NCI-H446 treated with DMSO at 0.1 percent for 48 hours (cell line): Measurements from ENCODE around the gene LSM14B.
A peak's percentile ranks its signal among the peaks of the same experiment; 100 is the strongest.

Experiments used
- DNase-seq: peaks from one replicate; lab custom pipeline; 2025; lab: John Stamatoyannopoulos, UW

Gene LSM14B

DNA sequence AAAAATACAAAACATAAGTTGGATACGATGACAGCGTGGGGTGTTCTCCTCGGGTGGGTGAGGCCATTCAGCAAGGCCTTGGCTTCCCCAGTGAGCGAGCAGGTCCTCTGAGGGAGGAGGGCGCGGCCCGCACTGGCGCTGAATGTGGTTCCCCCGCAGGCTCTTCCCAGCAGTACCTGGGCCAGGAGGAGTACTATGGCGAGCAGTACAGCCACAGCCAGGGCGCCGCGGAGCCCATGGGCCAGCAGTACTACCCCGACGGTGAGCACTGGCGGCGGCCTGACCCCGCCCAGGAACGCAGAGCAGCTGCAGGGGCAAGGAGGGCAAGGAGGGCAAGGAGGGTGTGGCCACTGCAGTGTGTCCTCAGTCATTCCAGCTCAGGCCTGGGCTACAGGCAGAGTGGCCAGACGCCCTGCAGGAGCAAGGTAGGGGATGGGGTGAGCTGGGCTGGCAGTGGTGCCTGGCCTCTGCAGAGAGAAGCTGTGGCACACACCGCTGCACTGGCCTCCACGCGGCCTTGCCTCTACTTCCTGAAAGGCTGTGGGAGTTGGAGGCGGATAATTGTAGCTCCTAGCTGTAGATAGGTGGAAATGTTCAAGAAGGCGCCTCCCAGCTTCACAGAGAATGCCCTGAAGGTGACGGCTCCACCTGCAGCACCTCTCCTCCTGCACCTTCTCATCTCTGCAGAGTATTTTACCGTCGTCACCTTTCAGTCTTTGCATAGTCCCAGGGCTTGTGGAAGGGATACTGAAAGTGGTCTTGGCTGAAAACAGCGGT is 41.9 kb downstream of the LSM14B start:
- no peak for DNase-seq

DNA sequence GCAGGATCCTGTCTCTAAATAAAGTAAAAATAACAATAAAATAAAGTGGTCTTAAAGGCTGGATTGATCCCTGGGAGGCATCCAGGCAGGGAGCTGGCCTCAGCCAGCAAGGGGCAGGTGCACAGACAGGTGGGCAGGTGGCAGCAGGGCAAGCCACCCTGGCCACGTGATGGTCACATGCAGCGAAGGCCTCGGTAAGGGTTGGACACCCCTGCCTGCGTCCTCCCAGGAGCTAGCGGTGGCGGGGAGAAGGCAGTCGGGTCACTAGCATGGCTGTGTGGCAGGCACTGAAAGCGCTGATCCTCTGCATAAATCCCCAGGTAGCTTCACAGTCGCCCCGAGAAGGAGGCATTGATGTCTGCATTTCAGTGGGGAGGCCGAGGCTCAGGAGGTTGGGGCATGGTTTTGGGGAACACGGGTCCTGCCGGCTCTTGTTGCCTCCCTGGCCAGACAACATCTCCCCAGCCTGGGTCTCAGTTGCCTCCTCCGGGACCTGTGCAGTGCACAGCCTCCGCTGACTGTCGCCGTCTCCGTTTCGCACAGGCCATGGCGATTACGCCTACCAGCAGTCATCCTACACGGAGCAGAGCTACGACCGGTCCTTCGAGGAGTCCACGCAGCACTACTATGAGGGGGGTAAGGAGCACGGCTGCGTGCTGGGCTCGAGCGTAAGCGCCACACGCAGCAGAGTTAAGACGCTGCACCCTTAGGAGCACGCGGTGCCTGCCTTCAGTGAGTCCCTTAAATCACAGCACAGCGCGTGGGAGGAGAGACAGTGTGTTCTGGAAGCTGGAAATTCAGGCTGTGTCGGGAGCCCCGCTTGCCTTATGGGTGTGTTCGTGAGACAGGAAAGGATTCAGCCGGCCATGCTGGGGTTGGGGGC is 42.8 kb downstream of the LSM14B start:
- no peak for DNase-seq

- no peak for DNase-seq
Measured at GRCh38 chr20:62165762-62166399, 43.6 kb downstream of the LSM14B start.

DNA sequence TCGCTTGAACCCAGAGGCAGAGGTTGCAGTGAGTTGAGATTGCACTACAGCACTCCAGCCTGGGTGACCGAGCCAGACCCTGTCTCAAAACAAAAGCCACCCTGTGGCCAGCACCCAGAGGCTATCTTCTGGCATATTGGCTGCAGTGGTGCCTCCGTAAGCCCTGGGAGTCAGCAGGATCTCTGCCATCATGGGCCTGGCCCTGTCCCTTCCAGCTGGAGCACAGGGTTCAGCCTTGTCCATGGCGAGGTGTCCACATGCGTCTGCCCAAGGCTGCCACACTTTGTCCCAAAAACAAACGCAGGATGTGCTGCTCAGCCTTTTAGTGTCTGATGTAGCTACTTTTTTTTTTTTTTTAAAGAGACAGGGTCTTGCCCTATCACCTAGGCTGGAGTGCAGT is 45.2 kb downstream of the LSM14B start:
- DNase-seq, result no peak

DNA sequence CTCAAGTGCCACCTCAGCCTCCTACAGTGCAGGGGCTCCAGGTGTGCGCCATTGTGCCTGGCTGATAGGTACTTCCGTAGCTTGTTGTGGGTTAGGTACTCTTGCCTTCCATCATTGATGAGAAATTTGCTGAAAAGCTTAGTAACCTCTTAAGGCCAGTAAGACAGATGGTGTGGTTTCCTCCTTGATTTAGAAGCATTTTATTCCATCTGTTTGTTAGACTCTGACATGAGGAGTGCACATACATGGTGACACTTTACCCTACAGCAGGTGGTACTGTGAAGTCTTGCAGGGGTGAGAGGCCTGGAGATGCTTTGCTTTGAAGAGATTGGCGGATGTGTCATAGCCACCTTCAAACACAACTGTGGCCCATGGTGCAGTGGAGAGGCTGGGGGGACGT is 45.8 kb downstream of the LSM14B start:
- no peak for DNase-seq

GRCh38 chr20:62168890-62169435 is 46.7 kb downstream of the LSM14B start:
- no peak for DNase-seq

DNA sequence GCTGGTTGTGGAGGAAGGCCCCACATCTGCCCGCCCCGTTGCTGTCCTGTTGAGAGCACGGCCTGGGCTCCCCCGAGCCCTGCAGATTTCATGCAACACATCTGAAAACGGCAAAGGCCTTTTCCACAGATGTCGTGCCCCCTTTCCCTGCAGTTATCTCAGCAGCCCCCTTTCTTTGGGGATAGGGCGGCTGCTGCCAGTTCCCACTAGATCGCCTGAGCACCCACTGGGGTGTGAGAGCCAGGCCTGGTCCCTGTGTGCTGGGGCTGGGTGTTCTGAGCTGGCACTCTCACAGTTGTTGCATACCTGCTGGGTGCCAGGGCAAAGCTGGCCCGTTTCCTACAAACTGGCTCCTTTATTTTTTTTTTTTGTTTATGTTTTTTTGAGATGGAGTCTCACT is 48.3 kb downstream of the LSM14B start:
- no peak for DNase-seq

DNA sequence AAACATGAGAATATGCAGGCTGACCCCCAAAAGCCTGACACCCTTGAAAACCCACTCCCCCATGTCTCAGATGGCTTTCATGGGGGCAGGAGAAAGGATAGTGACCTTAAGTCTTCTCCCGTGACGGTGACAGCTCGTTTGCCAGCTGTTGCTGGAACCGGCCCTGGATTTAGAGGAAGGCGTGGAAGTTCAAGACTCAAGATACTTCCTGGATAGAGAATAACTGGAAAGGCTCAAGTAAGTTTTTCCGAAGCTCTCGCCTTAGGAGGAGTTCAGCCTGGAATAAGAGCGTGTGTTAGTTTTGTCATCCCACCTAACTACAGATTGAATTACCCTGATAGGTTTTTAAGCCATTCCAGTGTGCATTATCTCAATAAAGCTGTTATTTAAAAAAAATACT is 49.0 kb downstream of the LSM14B start:
- no peak for DNase-seq

- no peak for DNase-seq
Measured at GRCh38 chr20:62172666-62173065, 50.4 kb downstream of the LSM14B start.

DNA sequence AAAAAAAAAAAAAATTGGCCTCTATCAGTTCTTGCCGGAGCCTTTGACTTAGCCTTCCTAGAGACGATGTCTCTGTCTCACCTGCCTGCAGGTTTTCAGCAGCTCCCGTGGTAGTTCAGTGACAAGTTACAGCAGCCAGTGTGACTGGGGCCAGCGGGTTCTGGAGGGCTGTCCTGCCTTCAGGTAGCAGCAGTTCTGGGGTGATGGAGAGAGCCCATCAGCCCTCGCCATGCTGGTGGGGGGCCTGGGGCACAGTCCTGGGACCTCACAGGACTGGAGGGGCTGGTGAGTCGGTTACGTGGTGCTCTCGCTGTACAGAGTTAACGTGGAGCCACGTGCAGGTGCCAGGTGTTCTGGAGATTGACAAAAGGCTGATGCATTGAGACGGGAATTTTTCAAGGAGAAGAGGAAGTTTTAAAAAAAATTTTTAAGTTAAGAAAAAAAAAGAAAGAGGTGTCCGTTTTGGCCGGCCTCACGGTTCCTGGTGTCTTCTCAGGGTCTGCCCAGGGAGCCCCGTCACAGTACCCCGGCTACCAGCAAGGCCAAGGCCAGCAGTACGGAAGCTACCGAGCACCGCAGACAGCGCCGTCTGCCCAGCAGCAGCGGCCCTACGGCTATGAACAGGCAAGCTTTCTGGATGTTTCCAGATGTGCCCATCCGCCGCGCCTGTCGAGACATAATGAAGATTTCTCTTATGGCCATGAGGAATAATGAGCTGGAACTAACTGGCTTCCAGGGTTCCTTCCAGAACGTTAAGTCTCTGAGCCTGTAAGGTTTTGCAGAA is 51.9 kb downstream of the LSM14B start:
- DNase-seq, result no peak

GRCh38 chr20:62174870-62175624 is 52.8 kb downstream of the LSM14B start:
- DNase-seq, result no peak

GRCh38 chr20:62175711-62176110 is 53.4 kb downstream of the LSM14B start:
- DNase-seq, result no peak

- DNase-seq, result no peak
Measured at GRCh38 chr20:62176866-62177265, 54.6 kb downstream of the LSM14B start.

DNA sequence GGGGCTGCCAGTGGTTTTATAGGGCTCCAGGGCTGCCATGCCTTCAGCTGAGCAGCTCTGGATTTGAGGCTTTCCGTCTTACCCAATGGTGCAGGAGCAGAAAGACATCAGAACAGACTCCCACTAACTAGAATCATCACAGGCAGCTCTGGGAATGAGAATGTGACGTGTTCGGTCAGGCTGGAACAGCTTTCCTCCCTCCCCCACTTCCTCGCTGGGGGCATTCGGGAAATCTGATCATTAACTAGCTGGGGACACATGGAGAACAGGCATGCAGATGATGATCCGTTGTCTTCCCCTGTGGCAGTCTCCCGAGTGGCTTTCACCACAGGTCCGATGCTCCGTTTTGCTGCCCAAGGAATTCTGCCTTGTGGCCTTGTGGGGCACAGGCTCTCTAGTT is 55.0 kb downstream of the LSM14B start:
- no peak for DNase-seq

GRCh38 chr20:62178316-62179161 is 56.3 kb downstream of the LSM14B start:
- DNase-seq, result peak; percentile 63

GRCh38 chr20:62179162-62179504 is 56.9 kb downstream of the LSM14B start:
- no peak for DNase-seq

- DNase-seq, result no peak
Measured at GRCh38 chr20:62181808-62182207, 59.5 kb downstream of the LSM14B start.

- DNase-seq, result peak; percentile 90
Measured at GRCh38 chr20:62182469-62183425, 60.5 kb downstream of the LSM14B start, which contains the start of gene MTG2. Gene MTG2, plus strand, starts transcription at chr20:62183028. Its CDS starts 10,393 bp downstream, at chr20:62193421.
